ENCODE data around the gene SEC62. TPM values are rescaled to one million over a fixed set of nuclear protein-coding genes. Genes with fewer than 3 reads are reported as not detected.

The SEC62 gene
- total and polyA plus RNA-seq, 2 experiments from 2014 or later: 23.6 to 306 TPM

DNA sequence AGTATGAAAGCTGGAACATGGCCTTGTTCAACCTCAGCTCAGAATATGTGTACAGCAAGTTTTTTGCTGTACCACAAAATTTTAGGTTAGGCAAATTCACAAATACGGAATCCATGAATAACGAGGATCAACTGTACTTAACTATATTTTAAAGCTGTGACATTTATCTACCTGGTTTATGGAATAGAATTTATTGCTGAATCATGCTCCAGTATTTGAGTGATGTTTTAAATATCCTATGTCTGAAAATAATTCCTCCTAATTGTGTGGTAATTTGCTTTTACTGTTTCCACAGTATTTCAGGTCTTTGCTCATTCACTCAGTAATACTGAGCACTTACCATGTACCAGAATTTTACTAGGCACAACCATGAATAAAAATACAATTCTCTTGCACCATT is 29.5 kb downstream of the SEC62 start:
- Histone ChIP-seq H4K20me1 (replicated peaks; ENCODE audit: insufficient read depth) (peaks cover 6% of the 10 kb centered on the region; the same call in 1 of the 2 replicates), H3K4me1 (ENCODE audit: insufficient read depth) (no peaks in the 10 kb centered on the region), H3K9me2 (ENCODE audit: insufficient read depth) (no peaks in the 10 kb centered on the region), H3F3A (replicated peaks; ENCODE audit: low read depth) (no peaks in the 10 kb centered on the region), H2AFZ (no peak overlapping the region), H3K4me3 (no peak overlapping the region), H3K79me2 (replicated peaks; ENCODE audit: insufficient read depth) (no peaks in the 10 kb centered on the region), H3K27me3 (ENCODE audit: insufficient read depth) (no peaks in the 10 kb centered on the region), H3K27ac (ENCODE audit: low read depth) (no peak overlapping the region), H3K36me3 (ENCODE audit: insufficient read depth) (peaks cover 15% of the 10 kb centered on the region; the same call in 1 of the 2 replicates), H3K4me2 (no peak overlapping the region)
- DNase-seq (ENCODE audit: low spot score): no peak
- no peak for ATAC-seq
- H3K4me1 Mint-ChIP-seq: no peaks in the 10 kb centered on the region
- peaks cover 12% of the 10 kb centered on the region for H3K36me3 Mint-ChIP-seq (ENCODE audit: low read depth)
- TF ChIP-seq, protein P1, sequence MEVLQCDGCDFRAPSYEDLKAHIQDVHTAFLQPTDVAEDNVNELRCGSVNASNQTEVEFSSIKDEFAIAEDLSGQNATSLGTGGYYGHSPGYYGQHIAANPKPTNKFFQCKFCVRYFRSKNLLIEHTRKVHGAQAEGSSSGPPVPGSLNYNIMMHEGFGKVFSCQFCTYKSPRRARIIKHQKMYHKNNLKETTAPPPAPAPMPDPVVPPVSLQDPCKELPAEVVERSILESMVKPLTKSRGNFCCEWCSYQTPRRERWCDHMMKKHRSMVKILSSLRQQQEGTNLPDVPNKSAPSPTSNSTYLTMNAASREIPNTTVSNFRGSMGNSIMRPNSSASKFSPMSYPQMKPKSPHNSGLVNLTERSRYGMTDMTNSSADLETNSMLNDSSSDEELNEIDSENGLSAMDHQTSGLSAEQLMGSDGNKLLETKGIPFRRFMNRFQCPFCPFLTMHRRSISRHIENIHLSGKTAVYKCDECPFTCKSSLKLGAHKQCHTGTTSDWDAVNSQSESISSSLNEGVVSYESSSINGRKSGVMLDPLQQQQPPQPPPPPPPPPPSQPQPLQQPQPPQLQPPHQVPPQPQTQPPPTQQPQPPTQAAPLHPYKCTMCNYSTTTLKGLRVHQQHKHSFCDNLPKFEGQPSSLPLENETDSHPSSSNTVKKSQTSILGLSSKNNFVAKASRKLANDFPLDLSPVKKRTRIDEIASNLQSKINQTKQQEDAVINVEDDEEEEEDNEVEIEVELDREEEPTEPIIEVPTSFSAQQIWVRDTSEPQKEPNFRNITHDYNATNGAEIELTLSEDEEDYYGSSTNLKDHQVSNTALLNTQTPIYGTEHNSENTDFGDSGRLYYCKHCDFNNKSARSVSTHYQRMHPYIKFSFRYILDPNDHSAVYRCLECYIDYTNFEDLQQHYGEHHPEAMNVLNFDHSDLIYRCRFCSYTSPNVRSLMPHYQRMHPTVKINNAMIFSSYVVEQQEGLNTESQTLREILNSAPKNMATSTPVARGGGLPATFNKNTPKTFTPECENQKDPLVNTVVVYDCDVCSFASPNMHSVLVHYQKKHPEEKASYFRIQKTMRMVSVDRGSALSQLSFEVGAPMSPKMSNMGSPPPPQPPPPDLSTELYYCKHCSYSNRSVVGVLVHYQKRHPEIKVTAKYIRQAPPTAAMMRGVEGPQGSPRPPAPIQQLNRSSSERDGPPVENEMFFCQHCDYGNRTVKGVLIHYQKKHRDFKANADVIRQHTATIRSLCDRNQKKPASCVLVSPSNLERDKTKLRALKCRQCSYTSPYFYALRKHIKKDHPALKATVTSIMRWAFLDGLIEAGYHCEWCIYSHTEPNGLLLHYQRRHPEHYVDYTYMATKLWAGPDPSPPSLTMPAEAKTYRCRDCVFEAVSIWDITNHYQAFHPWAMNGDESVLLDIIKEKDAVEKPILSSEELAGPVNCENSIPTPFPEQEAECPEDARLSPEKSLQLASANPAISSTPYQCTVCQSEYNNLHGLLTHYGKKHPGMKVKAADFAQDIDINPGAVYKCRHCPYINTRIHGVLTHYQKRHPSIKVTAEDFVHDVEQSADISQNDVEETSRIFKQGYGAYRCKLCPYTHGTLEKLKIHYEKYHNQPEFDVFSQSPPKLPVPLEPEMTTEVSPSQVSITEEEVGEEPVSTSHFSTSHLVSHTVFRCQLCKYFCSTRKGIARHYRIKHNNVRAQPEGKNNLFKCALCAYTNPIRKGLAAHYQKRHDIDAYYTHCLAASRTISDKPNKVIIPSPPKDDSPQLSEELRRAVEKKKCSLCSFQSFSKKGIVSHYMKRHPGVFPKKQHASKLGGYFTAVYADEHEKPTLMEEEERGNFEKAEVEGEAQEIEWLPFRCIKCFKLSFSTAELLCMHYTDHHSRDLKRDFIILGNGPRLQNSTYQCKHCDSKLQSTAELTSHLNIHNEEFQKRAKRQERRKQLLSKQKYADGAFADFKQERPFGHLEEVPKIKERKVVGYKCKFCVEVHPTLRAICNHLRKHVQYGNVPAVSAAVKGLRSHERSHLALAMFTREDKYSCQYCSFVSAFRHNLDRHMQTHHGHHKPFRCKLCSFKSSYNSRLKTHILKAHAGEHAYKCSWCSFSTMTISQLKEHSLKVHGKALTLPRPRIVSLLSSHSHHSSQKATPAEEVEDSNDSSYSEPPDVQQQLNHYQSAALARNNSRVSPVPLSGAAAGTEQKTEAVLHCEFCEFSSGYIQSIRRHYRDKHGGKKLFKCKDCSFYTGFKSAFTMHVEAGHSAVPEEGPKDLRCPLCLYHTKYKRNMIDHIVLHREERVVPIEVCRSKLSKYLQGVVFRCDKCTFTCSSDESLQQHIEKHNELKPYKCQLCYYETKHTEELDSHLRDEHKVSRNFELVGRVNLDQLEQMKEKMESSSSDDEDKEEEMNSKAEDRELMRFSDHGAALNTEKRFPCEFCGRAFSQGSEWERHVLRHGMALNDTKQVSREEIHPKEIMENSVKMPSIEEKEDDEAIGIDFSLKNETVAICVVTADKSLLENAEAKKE (CRISPR knock-in tag; IDR thresholded peaks at IDR 0.05): no peak
- TF ChIP-seq STAT1 (IDR thresholded peaks at IDR 0.05; ENCODE audit: unreplicated experiment): no peak
- no peak for TF ChIP-seq NANOG (IDR thresholded peaks at IDR 0.05; ENCODE audit: borderline replicate concordance)
- no peak for TF ChIP-seq EZH2 (IDR thresholded peaks at IDR 0.05; ENCODE audit: low read depth, unreplicated experiment)
- TF ChIP-seq, protein P2, sequence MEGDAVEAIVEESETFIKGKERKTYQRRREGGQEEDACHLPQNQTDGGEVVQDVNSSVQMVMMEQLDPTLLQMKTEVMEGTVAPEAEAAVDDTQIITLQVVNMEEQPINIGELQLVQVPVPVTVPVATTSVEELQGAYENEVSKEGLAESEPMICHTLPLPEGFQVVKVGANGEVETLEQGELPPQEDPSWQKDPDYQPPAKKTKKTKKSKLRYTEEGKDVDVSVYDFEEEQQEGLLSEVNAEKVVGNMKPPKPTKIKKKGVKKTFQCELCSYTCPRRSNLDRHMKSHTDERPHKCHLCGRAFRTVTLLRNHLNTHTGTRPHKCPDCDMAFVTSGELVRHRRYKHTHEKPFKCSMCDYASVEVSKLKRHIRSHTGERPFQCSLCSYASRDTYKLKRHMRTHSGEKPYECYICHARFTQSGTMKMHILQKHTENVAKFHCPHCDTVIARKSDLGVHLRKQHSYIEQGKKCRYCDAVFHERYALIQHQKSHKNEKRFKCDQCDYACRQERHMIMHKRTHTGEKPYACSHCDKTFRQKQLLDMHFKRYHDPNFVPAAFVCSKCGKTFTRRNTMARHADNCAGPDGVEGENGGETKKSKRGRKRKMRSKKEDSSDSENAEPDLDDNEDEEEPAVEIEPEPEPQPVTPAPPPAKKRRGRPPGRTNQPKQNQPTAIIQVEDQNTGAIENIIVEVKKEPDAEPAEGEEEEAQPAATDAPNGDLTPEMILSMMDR (conservative IDR thresholded peaks at IDR 0.05; ENCODE audit: low read depth in 2 of 2): no peak
- TF ChIP-seq, protein P3, sequence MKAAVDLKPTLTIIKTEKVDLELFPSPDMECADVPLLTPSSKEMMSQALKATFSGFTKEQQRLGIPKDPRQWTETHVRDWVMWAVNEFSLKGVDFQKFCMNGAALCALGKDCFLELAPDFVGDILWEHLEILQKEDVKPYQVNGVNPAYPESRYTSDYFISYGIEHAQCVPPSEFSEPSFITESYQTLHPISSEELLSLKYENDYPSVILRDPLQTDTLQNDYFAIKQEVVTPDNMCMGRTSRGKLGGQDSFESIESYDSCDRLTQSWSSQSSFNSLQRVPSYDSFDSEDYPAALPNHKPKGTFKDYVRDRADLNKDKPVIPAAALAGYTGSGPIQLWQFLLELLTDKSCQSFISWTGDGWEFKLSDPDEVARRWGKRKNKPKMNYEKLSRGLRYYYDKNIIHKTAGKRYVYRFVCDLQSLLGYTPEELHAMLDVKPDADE (IDR thresholded peaks at IDR 0.05): no peak
- TF ChIP-seq POLR2AphosphoS5 (IDR thresholded peaks at IDR 0.05; ENCODE audit: low read depth): no peak
- TF ChIP-seq, protein P4, sequence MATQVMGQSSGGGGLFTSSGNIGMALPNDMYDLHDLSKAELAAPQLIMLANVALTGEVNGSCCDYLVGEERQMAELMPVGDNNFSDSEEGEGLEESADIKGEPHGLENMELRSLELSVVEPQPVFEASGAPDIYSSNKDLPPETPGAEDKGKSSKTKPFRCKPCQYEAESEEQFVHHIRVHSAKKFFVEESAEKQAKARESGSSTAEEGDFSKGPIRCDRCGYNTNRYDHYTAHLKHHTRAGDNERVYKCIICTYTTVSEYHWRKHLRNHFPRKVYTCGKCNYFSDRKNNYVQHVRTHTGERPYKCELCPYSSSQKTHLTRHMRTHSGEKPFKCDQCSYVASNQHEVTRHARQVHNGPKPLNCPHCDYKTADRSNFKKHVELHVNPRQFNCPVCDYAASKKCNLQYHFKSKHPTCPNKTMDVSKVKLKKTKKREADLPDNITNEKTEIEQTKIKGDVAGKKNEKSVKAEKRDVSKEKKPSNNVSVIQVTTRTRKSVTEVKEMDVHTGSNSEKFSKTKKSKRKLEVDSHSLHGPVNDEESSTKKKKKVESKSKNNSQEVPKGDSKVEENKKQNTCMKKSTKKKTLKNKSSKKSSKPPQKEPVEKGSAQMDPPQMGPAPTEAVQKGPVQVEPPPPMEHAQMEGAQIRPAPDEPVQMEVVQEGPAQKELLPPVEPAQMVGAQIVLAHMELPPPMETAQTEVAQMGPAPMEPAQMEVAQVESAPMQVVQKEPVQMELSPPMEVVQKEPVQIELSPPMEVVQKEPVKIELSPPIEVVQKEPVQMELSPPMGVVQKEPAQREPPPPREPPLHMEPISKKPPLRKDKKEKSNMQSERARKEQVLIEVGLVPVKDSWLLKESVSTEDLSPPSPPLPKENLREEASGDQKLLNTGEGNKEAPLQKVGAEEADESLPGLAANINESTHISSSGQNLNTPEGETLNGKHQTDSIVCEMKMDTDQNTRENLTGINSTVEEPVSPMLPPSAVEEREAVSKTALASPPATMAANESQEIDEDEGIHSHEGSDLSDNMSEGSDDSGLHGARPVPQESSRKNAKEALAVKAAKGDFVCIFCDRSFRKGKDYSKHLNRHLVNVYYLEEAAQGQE (IDR thresholded peaks at IDR 0.05; ENCODE audit: unreplicated experiment): no peak
- TF ChIP-seq CREB1 (CRISPR knock-in tag; IDR thresholded peaks at IDR 0.05; ENCODE audit: low read depth): no peak
- TF ChIP-seq ZNF331 (CRISPR knock-in tag; IDR thresholded peaks at IDR 0.05; ENCODE audit: low read depth): no peak
- TF ChIP-seq ZNF114 (CRISPR knock-in tag; IDR thresholded peaks at IDR 0.05): no peak
- TF ChIP-seq EZH2phosphoT487 (IDR thresholded peaks at IDR 0.05; ENCODE audit: unreplicated experiment): no peak
- no peak for TF ChIP-seq JUNB (IDR thresholded peaks at IDR 0.05; ENCODE audit: unreplicated experiment)
- H3K9me3 Mint-ChIP-seq: no peaks in the 10 kb centered on the region
- no peak overlapping the region for H3K4me3 Mint-ChIP-seq
- H3K27me3 Mint-ChIP-seq (ENCODE audit: insufficient read depth, low read depth, poor library complexity): no peaks in the 10 kb centered on the region
- H3K27ac Mint-ChIP-seq: no peak overlapping the region

All from GM23338 (cell line).